ENCODE data around the gene PRKCE.

GRCh38 chr2:46225150-46225625, 573.7 kb downstream of the PRKCE start:
- TF ChIP-seq CTCF (IDR thresholded peaks at IDR 0.05), result no peak
- no peak for TF ChIP-seq EP300 (IDR thresholded peaks at IDR 0.05)
- no peak for TF ChIP-seq POLR2AphosphoS5 (IDR thresholded peaks at IDR 0.05)

Measured in sigmoid colon (tissue), 4 donors.